HL-60/S4 treated with retinoic acid at 250 ng/mL for 4 days and 3 days (cell line): ENCODE measurements around the gene SLC31A1.
"Not testable (repeated sequence)": the region's sequence is repeated elsewhere in the genome, so short reads cannot be mapped to it uniquely, and the experiment has no call there.

Experiments used
- in situ Hi-C: fragments of 300-500 bp; cut with MboI; formaldehyde crosslinking; loops from 2 replicates; pipeline ENCODE4 v1.7.0; 2022; ENCODE audit warnings: low sequenced_read_pairs

The SLC31A1 gene

DNA sequence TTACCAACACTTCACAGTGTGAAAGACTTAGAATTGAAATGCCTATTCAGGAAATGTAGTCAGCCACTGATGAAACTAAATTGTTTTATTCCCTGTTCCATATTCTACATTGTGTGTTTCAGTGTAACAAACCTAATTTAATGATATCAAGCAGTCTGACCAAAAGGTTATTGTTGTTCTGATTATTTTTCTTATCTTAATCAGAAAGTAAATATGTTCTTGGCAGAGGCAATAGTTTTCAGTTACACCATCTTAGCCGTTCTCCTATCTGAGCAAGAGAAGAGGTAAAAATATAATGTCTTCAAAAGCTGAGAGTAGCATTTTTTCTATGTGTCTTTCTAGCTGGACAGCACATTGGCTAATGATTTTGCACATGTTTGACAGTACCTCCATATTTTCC lies 36.9 kb downstream of the SLC31A1 start:
- in situ Hi-C loops: no loop called here

DNA sequence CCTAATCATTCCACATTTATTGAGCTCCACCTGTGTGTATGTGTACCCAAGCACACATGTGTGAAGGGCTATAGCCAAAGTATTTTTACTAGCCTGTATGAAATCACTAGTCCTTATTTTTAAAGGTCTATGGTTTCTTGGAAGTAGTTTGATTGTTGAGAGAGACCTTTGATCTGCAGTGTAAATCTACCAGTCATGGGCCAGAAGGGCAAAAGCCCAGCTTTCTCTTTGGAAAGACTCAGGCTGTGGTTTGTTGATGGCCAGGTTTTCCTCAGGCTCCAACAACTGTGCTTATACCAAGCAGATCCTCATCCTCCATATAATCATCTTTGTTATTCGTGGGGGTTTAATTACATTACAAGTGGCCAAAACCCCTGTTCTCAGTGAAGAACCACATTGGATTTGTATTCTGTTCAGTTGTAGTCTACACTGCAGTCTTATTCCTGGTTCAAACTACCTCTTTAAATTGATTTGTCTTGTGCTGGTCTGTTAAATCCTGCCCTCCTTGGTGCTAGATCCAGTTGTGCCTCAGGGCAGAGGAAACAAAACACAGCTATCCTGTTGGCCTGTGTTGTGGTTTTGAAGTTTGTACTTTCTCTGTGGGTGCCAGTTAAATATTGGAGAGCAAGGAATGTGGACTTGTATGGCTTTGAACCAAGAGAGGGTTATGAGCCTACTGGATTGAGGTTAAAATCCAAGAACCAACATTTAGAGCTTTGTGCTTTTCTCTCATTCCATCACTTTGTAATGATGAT lies 40.8 kb downstream of the SLC31A1 start:
- in situ Hi-C loops: no loop called here

- in situ Hi-C loops: no loop called here
These were observed 44.8 kb downstream of the SLC31A1 start for GRCh38 chr9:113266174-113266573.

GRCh38 chr9:113267911-113268566 lies 46.7 kb downstream of the SLC31A1 start:
- in situ Hi-C loops: no loop called here

- in situ Hi-C loops: no loop called here
These were observed 48.0 kb downstream of the SLC31A1 start for GRCh38 chr9:113269355-113269754.

DNA sequence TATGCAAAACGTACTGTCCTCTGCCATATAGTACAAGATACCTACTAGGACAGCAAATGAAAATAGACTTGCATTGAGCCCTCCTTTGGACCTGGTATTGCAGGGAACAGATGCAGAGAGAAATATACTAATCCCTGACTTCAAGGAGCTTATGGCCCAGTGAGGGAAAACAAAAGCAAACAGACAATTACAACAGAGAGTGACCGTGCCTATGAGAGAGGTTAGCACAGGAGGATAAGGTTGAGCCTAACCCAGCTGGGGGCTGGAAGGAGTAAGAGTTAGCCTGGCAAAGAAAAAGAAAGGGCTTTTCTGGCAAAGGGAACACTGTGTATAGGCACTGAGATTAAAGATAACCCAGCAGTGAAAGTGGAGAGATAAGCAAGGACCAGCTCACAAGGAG lies 48.5 kb downstream of the SLC31A1 start:
- in situ Hi-C loops: no loop called here

- in situ Hi-C loops: no loop called here
These were observed 53.3 kb downstream of the SLC31A1 start for GRCh38 chr9:113274474-113275156.

GRCh38 chr9:113275157-113276131 lies 54.1 kb downstream of the SLC31A1 start, which contains the start of the genes CDC26 and PRPF4:
Gene CDC26, minus strand, starts transcription at chr9:113275572. Its CDS starts 3,065 bp downstream, at chr9:113272507.
Gene PRPF4, plus strand, starts transcription at chr9:113275658. Its CDS starts 86 bp downstream, at chr9:113275744.
- in situ Hi-C loops: no loop called here

- in situ Hi-C loops: no loop called here
These were observed 57.5 kb downstream of the SLC31A1 start for GRCh38 chr9:113278840-113279239.

DNA sequence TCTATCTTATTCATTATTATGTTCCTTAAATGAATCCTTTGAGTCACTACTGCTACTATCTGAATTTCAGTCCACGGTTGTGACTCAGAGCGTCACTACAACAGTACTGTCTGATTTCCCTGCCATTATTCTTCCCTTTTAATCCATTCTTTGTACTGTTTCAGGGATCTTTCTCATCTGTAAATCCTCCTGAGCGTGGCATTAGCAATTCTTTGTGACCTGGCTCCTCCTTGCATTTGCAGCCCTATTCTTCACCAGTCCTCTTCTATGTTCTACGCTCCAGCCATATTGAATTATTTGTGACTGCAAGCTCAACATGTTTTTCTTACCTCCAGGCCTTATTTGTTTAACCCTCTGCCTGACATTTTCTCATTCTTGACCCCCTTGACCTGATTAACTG lies 60.0 kb downstream of the SLC31A1 start:
- in situ Hi-C loops: no loop called here

DNA sequence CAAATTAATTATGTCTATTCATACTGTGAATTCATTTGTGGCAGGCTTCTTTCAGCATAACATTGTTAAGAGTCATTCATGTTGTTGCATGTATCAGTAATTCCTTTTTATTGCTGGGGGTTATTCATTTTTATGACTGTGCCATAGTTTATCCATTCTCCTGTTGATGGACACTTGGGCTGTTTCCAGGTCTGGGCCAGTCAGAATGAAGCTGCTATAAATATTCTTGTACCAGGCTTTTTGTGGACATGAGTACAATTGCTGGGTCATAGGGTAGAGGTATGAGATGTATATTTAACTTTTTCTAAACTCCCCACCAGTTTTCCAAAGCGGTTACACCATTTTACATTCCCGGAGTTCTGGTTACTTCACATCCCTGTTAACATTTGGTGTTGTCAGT lies 67.7 kb downstream of the SLC31A1 start:
- in situ Hi-C loops: no loop called here

- in situ Hi-C loops: no loop called here
These were observed 68.8 kb downstream of the SLC31A1 start for GRCh38 chr9:113290052-113290607.

GRCh38 chr9:113293285-113293878 lies 72.0 kb downstream of the SLC31A1 start:
- in situ Hi-C loops: no loop called here

DNA sequence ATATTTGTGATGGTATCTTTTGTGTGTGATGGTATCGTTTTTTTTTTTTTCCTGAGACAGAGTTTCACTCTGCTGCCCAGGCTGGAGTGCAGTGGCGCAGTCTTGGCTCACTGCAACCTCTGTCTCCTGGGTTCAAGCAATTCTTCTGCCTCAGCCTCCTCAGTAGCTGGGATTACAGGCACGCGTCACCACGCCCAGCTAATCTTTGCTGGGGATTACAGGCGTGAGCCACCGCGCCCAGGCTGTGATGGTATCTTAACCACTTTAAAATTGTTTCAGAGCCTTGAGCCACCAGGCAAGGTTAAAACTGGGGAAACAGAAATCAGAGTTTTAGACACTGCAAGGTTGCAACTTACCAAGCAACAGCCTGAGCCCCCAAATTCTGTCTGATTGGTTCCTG lies 74.9 kb downstream of the SLC31A1 start:
- in situ Hi-C loops: not testable (repeated sequence)

- in situ Hi-C loops: no loop called here
These were observed 75.6 kb downstream of the SLC31A1 start for GRCh38 chr9:113296796-113297558.

- in situ Hi-C loops: no loop called here
These were observed 77.0 kb downstream of the SLC31A1 start for GRCh38 chr9:113298311-113298710.

GRCh38 chr9:113298924-113299770 lies 77.8 kb downstream of the SLC31A1 start:
- in situ Hi-C loops: no loop called here

GRCh38 chr9:113299800-113300292 lies 78.5 kb downstream of the SLC31A1 start:
- in situ Hi-C loops: no loop called here
